ENCODE measurements around the gene ACTBL2. TPM values are rescaled to one million over a fixed set of nuclear protein-coding genes. Genes with fewer than 3 reads are reported as not detected.

ACTBL2 gene
- total RNA-seq, 1 donor from 2014 or later: not detected

DNA sequence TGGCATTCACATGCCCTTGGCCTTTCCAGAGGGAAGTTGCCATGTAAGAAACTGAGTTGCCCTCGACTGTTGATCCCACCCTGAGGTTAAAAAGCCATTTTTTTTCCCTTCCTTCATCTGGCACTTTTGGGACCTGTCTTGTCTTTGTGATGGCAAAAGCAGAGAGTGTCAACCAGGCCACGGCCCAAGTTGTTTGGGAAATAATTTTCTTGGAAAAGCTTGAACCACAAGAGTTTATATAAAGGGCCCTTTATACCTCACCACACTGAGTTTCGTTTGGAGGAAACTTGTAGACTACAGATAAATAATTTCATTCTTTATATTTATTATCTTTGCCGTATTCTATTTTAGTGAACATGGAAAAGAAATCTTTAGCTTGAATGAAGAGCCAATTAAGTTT, 34.3 kb downstream of the ACTBL2 start:
- no peaks in the 10 kb centered on the region for H3K36me3 Mint-ChIP-seq (ENCODE audit: low read depth)
- DNase-seq (no peak), ATAC-seq (ENCODE audit: low read depth) (no peak)
- TF ChIP-seq, protein P1, sequence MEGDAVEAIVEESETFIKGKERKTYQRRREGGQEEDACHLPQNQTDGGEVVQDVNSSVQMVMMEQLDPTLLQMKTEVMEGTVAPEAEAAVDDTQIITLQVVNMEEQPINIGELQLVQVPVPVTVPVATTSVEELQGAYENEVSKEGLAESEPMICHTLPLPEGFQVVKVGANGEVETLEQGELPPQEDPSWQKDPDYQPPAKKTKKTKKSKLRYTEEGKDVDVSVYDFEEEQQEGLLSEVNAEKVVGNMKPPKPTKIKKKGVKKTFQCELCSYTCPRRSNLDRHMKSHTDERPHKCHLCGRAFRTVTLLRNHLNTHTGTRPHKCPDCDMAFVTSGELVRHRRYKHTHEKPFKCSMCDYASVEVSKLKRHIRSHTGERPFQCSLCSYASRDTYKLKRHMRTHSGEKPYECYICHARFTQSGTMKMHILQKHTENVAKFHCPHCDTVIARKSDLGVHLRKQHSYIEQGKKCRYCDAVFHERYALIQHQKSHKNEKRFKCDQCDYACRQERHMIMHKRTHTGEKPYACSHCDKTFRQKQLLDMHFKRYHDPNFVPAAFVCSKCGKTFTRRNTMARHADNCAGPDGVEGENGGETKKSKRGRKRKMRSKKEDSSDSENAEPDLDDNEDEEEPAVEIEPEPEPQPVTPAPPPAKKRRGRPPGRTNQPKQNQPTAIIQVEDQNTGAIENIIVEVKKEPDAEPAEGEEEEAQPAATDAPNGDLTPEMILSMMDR (IDR thresholded peaks at IDR 0.05): no peak
- no peak overlapping the region for H3K27ac Mint-ChIP-seq
- ChIA-PET POLR2A (no interaction called here), CTCF (no interaction called here)
- no peaks in the 10 kb centered on the region for H3K4me1 Mint-ChIP-seq
- H3K27me3 Mint-ChIP-seq: peaks cover 17% of the 10 kb centered on the region
- no peak overlapping the region for H3K4me3 Mint-ChIP-seq
- H3K9me3 Mint-ChIP-seq: no peaks in the 10 kb centered on the region
- intact Hi-C loops (cut with micrococcal nuclease): no loop called here

DNA sequence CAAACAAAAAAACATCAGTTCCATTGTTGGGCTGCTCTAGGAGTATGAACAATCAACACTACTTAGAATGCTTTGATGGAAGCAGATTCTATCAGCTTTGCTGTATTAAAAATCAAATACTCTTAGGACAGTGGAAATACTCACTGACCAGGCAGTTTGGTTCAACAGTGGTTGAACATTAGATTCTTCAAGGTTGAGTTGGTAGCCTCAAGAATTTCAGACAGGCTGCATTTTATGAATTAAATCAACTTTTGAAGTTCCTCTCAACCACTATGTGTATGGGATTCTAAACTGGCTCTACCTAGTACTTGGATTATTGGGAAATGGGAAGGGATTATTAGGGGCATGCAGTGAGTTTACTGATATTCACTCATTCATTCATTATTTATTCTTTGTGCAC, 35.0 kb downstream of the ACTBL2 start:
- Mint-ChIP-seq H3K4me3 (no peak overlapping the region), H3K27me3 (peaks cover 18% of the 10 kb centered on the region), H3K4me1 (peaks cover 2% of the 10 kb centered on the region), H3K9me3 (no peaks in the 10 kb centered on the region), H3K27ac (no peak overlapping the region), H3K36me3 (ENCODE audit: low read depth) (no peaks in the 10 kb centered on the region)
- ChIA-PET CTCF (no interaction called here), POLR2A (no interaction called here)
- intact Hi-C loops (cut with micrococcal nuclease): no loop called here
- TF ChIP-seq, protein P1 (IDR thresholded peaks at IDR 0.05): no peak
- no peak for DNase-seq
- no peak for ATAC-seq (ENCODE audit: low read depth)

- Mint-ChIP-seq H3K9me3 (no peaks in the 10 kb centered on the region), H3K27me3 (peaks cover 18% of the 10 kb centered on the region), H3K36me3 (ENCODE audit: low read depth) (no peaks in the 10 kb centered on the region), H3K4me3 (no peak overlapping the region), H3K27ac (no peak overlapping the region), H3K4me1 (peaks cover 6% of the 10 kb centered on the region)
- no peak for ATAC-seq (ENCODE audit: low read depth)
- POLR2A ChIA-PET: no interaction called here
- CTCF ChIA-PET: no interaction called here
- TF ChIP-seq, protein P1 (IDR thresholded peaks at IDR 0.05): no peak
- intact Hi-C loops (cut with micrococcal nuclease): no loop called here
- no peak for DNase-seq
Measured at GRCh38 chr5:57446966-57447365, 35.6 kb downstream of the ACTBL2 start.

GRCh38 chr5:57445705-57446037, 36.9 kb downstream of the ACTBL2 start:
- Mint-ChIP-seq H3K27ac (no peak overlapping the region), H3K4me3 (no peak overlapping the region), H3K9me3 (no peaks in the 10 kb centered on the region), H3K27me3 (peaks cover 18% of the 10 kb centered on the region), H3K36me3 (ENCODE audit: low read depth) (no peaks in the 10 kb centered on the region), H3K4me1 (peaks cover 10% of the 10 kb centered on the region)
- intact Hi-C loops (cut with micrococcal nuclease): no loop called here
- TF ChIP-seq, protein P1 (IDR thresholded peaks at IDR 0.05): no peak
- DNase-seq (no peak), ATAC-seq (ENCODE audit: low read depth) (no peak)
- POLR2A ChIA-PET: no interaction called here
- CTCF ChIA-PET: no interaction called here

DNA sequence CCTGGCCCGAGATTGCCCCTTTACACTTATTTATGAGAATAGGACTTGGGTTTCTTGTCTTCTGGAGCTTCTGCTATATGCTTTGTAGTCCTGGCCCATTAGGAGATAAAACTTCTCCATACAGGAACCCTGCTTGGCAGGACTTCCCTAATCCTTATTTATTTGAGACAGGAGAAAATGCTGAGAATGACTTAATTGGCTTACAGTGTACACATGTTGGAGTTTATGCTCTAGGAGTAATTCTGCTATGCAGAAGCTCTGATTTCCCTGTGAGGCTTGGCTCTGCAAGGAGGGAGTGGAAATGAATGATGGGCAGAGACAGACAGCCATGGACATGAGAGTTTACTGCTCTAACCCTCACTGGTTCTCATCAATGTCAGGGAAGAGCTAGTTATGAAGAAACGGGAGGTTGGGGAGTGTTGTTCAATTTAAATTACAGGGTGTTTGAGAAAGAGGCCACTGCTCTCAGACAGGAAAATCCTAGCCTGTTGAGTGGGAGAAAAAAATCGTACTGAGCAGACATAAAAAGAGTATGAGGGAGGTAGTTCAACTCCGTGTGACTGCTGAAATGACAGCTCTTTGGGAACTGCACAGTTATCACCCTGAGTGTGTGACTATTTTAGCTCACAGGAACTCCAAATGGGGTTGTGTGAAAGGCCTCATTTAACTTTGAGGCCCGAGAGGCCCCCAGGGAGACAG, 37.5 kb downstream of the ACTBL2 start:
- peaks cover 10% of the 10 kb centered on the region for H3K4me1 Mint-ChIP-seq
- CTCF ChIA-PET: no interaction called here
- peaks cover 20% of the 10 kb centered on the region for H3K27me3 Mint-ChIP-seq
- no peaks in the 10 kb centered on the region for H3K9me3 Mint-ChIP-seq
- no peak overlapping the region for H3K4me3 Mint-ChIP-seq
- H3K27ac Mint-ChIP-seq: no peak overlapping the region
- DNase-seq: no peak
- POLR2A ChIA-PET: no interaction called here
- no peaks in the 10 kb centered on the region for H3K36me3 Mint-ChIP-seq (ENCODE audit: low read depth)
- no peak for ATAC-seq (ENCODE audit: low read depth)
- TF ChIP-seq, protein P1 (IDR thresholded peaks at IDR 0.05): no peak
- intact Hi-C loops (cut with micrococcal nuclease): no loop called here
